Measurements from ENCODE around the gene OTOP2. TPM values are rescaled to one million over a fixed set of nuclear protein-coding genes. Genes with fewer than 3 reads are reported as not detected.

The OTOP2 gene
- total RNA-seq, 2 experiments from 2014 or later = not detected

DNA sequence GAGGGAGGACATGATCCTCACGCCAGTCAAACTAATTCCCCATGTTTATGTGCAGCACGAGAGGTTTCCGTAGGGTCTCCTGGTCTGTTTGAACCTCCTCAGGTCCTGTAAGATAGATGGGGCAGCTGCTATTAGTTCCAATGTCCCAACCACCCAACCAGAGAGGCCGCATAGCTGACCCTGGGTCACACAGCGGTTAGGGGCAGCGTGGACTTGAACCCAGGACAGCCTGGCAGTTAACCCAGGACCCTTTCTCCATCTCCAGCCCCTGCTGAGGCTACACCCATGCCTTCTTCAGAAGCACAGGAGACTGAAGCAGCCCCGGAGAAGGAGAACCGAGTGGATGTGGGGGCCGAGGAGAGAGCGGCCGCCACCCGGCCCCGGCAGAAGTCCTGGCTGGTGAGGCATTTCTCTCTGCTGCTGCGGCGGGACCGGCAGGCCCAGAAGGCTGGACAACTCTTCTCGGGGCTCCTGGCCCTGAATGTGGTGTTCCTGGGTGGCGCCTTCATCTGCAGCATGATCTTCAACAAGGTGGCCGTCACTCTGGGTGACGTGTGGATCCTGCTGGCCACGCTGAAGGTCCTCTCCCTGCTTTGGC lies 17.2 kb downstream of the OTOP2 start:
- H3K4me2 ChIP-seq (ENCODE audit: low read length) = no peak overlapping the region
- ChIA-PET POLR2A (no interaction called here), CTCF (ENCODE audit: unreplicated experiment) (no interaction called here)
- no peaks in the 10 kb centered on the region for H3K9me2 ChIP-seq (ENCODE audit: insufficient read depth, low read length)
- no peak for TF ChIP-seq EZH2phosphoT487 (IDR thresholded peaks at IDR 0.05; ENCODE audit: borderline replicate concordance, low read depth, low read length)
- no peak for TF ChIP-seq CTCF (conservative IDR thresholded peaks at IDR 0.05; ENCODE audit: low read length)
- no peaks in the 10 kb centered on the region for H4K20me1 ChIP-seq (ENCODE audit: insufficient read depth, low read length)
- no peaks in the 10 kb centered on the region for H3K79me2 ChIP-seq (ENCODE audit: insufficient read depth, low read depth, low read length)
- H3K4me1 ChIP-seq (ENCODE audit: insufficient read depth, low read length, poor library complexity, severe bottlenecking) = peaks cover 5% of the 10 kb centered on the region
- H3K4me3 ChIP-seq (ENCODE audit: low read depth, low read length, poor library complexity, severe bottlenecking) = no peak overlapping the region
- H3K9me3 ChIP-seq (ENCODE audit: low read length) = no peaks in the 10 kb centered on the region
- no peak for DNase-seq (ENCODE audit: low spot score)
- BruUV-seq (replicated peaks) = no TSS peak
- H3K27ac ChIP-seq (ENCODE audit: low read depth, low read length, poor library complexity, severe bottlenecking) = no peak overlapping the region
- H2AFZ ChIP-seq (ENCODE audit: low read length) = no peak overlapping the region
- no peaks in the 10 kb centered on the region for H3K36me3 ChIP-seq (ENCODE audit: insufficient read depth, low read length)
- intact Hi-C loops (cut with micrococcal nuclease; ENCODE audit: unreplicated experiment) = no loop called here

DNA sequence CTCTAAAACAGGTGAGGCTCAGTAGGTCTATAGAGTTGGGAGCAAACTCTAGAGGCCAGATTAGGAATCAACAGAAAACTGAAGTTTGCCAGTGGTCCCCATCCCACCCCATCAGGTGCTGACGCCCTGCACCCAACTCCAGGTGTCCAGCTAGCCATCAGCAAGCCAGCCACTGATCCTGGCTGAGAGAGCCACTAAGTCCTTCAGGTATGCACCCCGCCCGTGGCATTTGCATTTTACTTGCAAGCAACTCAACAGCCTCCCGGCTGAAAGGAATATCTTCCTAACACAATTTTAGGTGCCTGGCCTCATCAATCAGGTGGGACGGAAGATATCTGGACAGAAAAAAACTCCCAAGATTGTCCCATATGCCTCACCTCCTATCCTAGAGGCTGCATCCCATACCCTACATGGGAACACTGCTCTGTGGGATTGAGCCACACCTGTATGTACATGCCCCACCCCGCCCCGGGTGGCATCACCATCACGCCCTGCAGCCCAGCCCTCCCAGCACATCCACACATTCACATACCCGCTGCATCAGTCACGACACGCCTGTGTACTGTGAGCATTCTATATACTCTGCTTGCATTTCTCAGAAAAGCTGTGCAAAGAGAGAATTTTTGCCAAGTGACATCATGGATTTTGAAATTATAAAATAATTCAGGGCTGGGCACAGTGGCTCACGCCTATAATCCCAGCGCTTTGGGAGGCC lies 19.9 kb downstream of the OTOP2 start:
- intact Hi-C loops (cut with micrococcal nuclease; ENCODE audit: unreplicated experiment) = no loop called here
- Histone ChIP-seq H3K9me3 (ENCODE audit: low read length) (no peaks in the 10 kb centered on the region), H3K4me2 (ENCODE audit: low read length) (no peak overlapping the region), H3K4me1 (ENCODE audit: insufficient read depth, low read length, poor library complexity, severe bottlenecking) (peaks cover 5% of the 10 kb centered on the region), H2AFZ (ENCODE audit: low read length) (no peak overlapping the region), H3K4me3 (ENCODE audit: low read depth, low read length, poor library complexity, severe bottlenecking) (no peak overlapping the region), H3K27ac (ENCODE audit: low read depth, low read length, poor library complexity, severe bottlenecking) (no peak overlapping the region), H3K79me2 (ENCODE audit: insufficient read depth, low read depth, low read length) (no peaks in the 10 kb centered on the region), H3K36me3 (ENCODE audit: insufficient read depth, low read length) (no peaks in the 10 kb centered on the region), H3K9me2 (ENCODE audit: insufficient read depth, low read length) (no peaks in the 10 kb centered on the region), H4K20me1 (ENCODE audit: insufficient read depth, low read length) (no peaks in the 10 kb centered on the region)
- CTCF ChIA-PET (ENCODE audit: unreplicated experiment) = no interaction called here
- no peak for DNase-seq (ENCODE audit: low spot score)
- BruUV-seq (replicated peaks) = no TSS peak
- POLR2A ChIA-PET = interaction anchor here (0.8 to 1.1 kb wide), 2 partner anchors 14 to 20 kb away, joined by 3 to 4 read pairs; partner anchors contain the start of gene OTOP2
- TF ChIP-seq CTCF (conservative IDR thresholded peaks at IDR 0.05; ENCODE audit: low read length) (no peak), EZH2phosphoT487 (IDR thresholded peaks at IDR 0.05; ENCODE audit: borderline replicate concordance, low read depth, low read length) (no peak)

DNA sequence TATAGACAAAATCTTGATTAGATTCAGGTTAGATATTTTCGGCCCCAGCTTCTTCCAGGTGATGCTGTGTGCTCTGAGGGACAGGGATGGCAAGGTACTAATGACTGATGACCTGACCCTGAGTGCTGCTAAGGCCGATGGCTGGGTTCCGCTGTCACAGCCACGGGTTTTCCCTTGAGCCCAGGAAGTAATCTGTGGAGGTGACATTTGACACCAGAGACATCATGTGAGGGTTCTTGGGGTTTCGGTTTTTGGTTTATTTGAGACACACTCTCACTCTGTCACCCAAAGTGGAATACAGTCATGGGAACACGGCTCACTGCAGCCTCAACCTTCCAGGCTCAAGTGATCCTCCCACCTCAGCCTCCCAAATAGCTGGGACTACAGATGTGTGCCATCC lies 21.5 kb downstream of the OTOP2 start:
- POLR2A ChIA-PET = no interaction called here
- BruUV-seq (replicated peaks) = no TSS peak
- no peaks in the 10 kb centered on the region for H3K9me3 ChIP-seq (ENCODE audit: low read length)
- CTCF ChIA-PET (ENCODE audit: unreplicated experiment) = no interaction called here
- H3K79me2 ChIP-seq (ENCODE audit: insufficient read depth, low read depth, low read length) = no peaks in the 10 kb centered on the region
- DNase-seq (ENCODE audit: low spot score) = no peak
- H3K4me3 ChIP-seq (ENCODE audit: low read depth, low read length, poor library complexity, severe bottlenecking) = no peak overlapping the region
- H3K4me2 ChIP-seq (ENCODE audit: low read length) = no peak overlapping the region
- TF ChIP-seq CTCF (conservative IDR thresholded peaks at IDR 0.05; ENCODE audit: low read length) = no peak
- TF ChIP-seq EZH2phosphoT487 (IDR thresholded peaks at IDR 0.05; ENCODE audit: borderline replicate concordance, low read depth, low read length) = no peak
- intact Hi-C loops (cut with micrococcal nuclease; ENCODE audit: unreplicated experiment) = no loop called here
- H3K36me3 ChIP-seq (ENCODE audit: insufficient read depth, low read length) = no peaks in the 10 kb centered on the region
- H3K27ac ChIP-seq (ENCODE audit: low read depth, low read length, poor library complexity, severe bottlenecking) = no peak overlapping the region
- H3K9me2 ChIP-seq (ENCODE audit: insufficient read depth, low read length) = no peaks in the 10 kb centered on the region
- no peaks in the 10 kb centered on the region for H3K4me1 ChIP-seq (ENCODE audit: insufficient read depth, low read length, poor library complexity, severe bottlenecking)
- no peaks in the 10 kb centered on the region for H4K20me1 ChIP-seq (ENCODE audit: insufficient read depth, low read length)
- H2AFZ ChIP-seq (ENCODE audit: low read length) = no peak overlapping the region
